Panc1 (cell line): ENCODE results near the gene SH3BGR.

ENCODE experiments used
- TF ChIP-seq, protein P1 (sequence below): fragments of 450-650 bp; IDR thresholded peaks from 2 replicates; pipeline ENCODE4 v1.5.1; 2017; ENCODE audit warnings: mild to moderate bottlenecking
- TF ChIP-seq, protein P2 (sequence below), 2 experiments: IDR thresholded peaks; 2 replicates each; pipeline ENCODE4 v1.6.1; 2011 to 2012; ENCODE audit warnings: low read depth in 2 of 2, control low read depth in 1 of 2, low read length in 1 of 2, mild to moderate bottlenecking in 1 of 2, moderate library complexity in 1 of 2; ENCODE audit not compliant: insufficient read depth in 1 of 2

DNA sequence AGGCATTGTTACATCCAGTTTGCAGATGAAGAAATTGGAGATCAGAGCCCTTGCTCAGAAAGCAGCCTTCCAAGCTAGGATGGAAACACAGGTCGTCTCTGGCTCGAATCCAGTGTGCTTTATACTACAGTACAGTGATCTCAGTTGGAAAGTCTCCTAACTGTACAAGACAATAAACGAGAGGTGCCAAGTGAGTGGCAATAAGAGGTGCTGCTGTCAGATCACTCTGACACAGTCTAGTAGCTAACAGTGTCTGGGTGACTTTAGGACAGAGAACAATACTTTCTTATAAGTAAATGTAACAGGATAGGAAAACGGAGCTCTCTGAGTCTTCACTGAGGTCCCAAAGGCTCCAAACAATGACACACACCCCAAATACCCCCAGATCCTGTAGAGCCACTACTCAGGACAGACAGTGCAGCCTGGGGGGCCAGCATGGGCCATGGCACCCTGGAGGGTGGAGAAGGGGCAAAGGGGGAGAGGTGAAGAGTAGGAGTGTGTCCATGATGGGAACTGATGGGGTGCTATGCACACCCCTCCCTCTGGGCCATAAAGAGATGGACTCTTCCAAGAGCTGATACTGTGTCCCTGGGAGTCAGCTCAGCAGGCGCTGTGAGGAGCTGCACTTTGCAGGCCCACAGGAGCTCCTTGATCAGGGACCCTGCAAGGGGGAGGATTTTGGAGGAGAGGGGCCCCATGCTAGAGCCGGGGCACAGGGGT, 3.3 kb downstream of the SH3BGR start:
- TF ChIP-seq, protein P1, sequence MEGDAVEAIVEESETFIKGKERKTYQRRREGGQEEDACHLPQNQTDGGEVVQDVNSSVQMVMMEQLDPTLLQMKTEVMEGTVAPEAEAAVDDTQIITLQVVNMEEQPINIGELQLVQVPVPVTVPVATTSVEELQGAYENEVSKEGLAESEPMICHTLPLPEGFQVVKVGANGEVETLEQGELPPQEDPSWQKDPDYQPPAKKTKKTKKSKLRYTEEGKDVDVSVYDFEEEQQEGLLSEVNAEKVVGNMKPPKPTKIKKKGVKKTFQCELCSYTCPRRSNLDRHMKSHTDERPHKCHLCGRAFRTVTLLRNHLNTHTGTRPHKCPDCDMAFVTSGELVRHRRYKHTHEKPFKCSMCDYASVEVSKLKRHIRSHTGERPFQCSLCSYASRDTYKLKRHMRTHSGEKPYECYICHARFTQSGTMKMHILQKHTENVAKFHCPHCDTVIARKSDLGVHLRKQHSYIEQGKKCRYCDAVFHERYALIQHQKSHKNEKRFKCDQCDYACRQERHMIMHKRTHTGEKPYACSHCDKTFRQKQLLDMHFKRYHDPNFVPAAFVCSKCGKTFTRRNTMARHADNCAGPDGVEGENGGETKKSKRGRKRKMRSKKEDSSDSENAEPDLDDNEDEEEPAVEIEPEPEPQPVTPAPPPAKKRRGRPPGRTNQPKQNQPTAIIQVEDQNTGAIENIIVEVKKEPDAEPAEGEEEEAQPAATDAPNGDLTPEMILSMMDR: no peak
- TF ChIP-seq, protein P2, sequence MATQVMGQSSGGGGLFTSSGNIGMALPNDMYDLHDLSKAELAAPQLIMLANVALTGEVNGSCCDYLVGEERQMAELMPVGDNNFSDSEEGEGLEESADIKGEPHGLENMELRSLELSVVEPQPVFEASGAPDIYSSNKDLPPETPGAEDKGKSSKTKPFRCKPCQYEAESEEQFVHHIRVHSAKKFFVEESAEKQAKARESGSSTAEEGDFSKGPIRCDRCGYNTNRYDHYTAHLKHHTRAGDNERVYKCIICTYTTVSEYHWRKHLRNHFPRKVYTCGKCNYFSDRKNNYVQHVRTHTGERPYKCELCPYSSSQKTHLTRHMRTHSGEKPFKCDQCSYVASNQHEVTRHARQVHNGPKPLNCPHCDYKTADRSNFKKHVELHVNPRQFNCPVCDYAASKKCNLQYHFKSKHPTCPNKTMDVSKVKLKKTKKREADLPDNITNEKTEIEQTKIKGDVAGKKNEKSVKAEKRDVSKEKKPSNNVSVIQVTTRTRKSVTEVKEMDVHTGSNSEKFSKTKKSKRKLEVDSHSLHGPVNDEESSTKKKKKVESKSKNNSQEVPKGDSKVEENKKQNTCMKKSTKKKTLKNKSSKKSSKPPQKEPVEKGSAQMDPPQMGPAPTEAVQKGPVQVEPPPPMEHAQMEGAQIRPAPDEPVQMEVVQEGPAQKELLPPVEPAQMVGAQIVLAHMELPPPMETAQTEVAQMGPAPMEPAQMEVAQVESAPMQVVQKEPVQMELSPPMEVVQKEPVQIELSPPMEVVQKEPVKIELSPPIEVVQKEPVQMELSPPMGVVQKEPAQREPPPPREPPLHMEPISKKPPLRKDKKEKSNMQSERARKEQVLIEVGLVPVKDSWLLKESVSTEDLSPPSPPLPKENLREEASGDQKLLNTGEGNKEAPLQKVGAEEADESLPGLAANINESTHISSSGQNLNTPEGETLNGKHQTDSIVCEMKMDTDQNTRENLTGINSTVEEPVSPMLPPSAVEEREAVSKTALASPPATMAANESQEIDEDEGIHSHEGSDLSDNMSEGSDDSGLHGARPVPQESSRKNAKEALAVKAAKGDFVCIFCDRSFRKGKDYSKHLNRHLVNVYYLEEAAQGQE (IDR thresholded peaks at IDR 0.05; ENCODE audit: insufficient read depth in 1 of 2, low read depth in 2 of 2, low read length in 1 of 2): no peak
